H4 (cell line): ENCODE data around the gene PACSIN2. TPM values are rescaled to one million over a fixed set of nuclear protein-coding genes. Genes with fewer than 3 reads are reported as not detected.

Experiments
- DNase-seq: peaks from one replicate; pipeline ENCODE4 v3.0.0-alpha.2; 2015; ENCODE audit warnings: low spot score
- total RNA-seq: library from RNA; depleted of rRNA; stranded (reverse); fragments of >200 nt; shearing (Covaris generic); gene quantifications from 2 replicates; pipeline ENCODE4 v1.2.3, GENCODE V29; 2014

Gene PACSIN2
- total RNA-seq, 1 experiment from 2014 or later, result 52.4 TPM

DNA sequence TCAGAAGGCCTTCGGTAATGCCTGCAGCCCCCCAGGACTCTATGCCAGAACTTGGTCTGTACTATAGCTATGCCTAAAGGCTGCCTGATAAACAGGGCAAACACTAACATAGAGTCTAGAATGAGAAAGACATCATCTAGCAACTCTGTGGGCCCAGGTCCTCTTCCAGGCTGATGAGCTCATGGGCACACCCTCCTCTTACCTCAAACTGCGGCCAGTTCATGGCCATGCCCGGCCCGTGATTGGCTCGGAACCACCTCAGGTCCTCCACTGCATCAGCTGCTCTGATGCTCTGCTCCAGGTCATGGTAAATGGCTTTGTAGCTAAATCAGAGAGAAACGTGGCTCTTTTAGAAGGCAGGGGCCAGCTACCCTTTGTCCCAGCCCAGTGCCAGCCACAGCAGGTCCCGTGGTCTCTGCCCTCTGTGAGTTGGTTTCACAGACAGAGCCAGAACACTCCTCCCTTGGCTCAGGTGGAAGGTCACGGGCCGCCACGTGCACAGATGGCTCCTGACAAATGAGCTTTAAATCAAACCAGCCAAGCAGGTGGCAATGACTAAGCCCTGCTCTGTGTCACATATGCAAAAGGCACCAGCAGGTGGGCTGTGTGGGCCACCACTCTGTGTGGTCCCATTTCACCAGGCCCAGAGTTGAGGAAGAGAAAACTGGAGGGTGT is 132.8 kb downstream of the PACSIN2 start:
- no peak for DNase-seq

- DNase-seq, result no peak
Measured at GRCh38 chr22:42881298-42881697, 133.7 kb downstream of the PACSIN2 start.

GRCh38 chr22:42880815-42881214 is 134.1 kb downstream of the PACSIN2 start:
- DNase-seq, result no peak

DNA sequence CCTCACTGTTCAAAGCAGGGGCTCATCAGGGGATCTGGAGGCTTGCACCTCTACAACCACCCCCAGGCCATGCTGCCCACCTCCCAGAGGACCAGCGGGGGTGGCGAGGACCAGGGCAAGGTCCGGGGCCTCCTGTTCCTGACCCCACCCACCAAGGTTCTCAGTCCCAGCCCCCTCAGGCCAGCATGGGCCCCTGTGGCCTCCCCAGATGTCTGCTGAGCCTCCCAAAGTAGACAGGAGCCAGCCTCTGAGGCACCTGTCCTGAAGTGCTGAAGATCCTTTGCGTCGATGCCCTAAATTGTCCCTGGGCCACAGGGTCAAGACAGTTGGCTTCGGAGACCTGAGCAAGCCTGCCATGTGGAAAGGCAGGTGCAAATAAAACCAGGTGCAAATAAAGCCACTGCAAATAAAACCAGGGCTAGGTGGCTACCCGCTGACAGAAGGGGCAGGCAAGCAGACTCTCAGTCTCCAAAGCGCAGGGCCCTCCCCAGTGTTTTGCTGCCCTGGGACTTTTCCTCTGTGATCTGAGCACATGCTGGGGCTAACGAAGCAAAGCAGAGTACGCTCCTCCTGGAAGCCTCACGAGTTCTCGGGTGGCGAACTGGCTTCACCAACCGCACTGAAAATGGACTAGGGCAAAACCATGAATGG is 135.5 kb downstream of the PACSIN2 start:
- DNase-seq, result no peak

DNA sequence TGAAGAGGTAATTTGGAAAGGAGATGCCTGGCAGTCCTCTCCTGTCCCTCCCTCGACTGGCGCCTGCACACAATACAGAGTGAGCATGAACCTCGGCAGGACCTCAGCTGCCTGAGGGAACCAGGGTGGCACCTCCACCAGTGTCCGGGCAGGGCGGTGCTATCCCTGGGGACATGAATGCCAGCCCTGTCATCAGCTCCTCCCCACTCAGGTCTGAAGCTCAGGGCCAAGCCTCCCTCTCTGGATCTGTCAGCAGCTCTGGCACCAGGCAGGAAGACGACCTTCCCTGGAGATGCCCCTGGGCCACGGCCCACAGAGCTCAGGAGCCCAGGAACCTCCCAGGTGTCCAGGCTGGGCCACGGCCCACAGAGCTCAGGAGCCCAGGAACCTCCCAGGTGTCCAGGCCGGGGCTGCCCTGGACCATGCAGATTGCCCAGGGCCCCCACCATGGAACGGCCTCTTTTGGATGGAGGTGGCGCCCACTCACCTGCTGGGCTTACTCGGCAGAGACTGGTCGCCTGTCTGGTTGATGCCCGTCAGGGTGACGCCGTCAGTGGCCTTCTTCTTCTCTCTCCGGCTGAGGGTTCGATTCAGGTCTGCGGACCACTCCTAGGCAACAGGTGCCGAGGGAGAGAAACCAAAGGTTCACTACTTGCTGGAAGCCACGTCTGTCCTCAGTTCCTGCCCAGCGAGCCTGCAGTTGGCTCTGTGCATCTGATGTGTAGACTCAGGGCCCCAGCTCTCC is 136.2 kb downstream of the PACSIN2 start:
- DNase-seq, result no peak

DNA sequence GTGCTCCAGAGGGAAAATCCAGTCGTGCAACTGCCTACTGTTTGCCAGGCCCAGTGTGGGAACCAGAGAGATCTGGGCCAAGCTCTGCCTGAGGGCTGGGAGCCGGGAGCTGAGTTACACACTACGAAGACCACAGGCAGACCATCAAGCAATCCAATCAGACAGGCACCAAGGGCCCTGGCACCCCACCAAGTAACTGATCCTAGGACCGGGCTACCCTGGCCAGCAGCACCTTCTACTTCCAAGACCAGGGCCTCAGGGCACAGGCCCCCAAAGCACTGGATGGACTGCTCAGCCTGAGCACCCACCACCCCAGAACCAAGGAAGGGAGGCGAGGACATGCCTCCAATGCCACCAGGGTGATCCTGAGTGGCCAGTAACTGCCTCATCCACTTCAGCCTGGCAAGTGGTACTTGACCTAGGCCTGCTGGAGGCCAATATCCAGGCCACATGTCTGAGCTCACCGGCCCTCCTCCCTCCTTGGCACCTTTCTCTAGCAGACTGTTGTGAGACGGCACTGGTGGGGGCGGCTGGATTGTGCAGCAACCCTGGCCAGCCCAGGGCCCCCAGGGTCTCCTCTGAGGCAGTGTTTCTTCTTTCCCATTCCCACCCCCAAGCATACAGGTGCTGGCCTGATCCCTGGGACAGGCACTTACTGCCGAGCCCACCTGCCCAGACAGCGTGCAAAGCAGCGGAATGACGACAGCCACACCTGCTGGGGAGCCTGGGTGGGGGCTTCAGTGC is 137.2 kb downstream of the PACSIN2 start:
- no peak for DNase-seq

- DNase-seq, result no peak
Measured at GRCh38 chr22:42877158-42877557, 137.8 kb downstream of the PACSIN2 start.

DNA sequence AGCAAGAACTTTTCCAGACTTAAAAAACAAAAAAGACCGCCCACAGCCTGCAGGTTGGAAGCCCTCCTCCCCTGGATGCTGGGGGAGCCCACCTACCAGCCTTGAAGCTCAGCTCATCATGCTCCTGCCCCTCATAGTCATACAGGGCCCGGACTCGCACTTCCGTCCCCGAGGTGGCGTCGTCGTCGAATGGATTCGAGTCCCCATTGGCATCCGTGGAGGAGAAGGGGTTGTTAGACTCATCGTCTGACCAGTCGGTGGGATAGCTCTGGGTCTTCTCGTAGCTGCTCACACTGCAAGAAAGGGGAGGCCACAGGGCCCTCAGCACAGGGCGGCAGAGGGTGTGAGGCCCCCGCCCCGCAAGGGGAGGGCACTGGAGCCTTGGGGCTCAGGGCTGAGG is 138.9 kb downstream of the PACSIN2 start:
- no peak for DNase-seq

DNA sequence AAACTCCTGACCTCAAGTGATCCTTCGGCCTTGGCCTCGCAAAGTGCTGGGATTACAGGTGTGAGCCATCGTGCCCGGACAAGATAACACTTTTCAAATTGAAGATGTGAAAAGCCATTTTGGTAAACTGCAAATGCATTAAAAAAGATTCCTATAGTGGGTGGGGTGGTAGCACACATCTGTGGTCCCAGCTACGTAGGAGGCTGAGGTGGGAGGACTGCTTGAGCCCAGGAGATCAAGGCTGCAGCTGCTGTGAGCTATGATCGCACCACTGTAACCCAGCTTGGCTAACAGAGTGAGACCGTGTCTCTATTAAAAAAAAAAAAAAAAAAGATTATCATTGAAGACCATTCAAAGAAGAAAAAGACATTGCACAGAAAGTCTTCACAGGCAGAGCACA is 140.9 kb downstream of the PACSIN2 start:
- no peak for DNase-seq

- no peak for DNase-seq
Measured at GRCh38 chr22:42873356-42873755, 141.6 kb downstream of the PACSIN2 start.

GRCh38 chr22:42872821-42873220 is 142.1 kb downstream of the PACSIN2 start:
- DNase-seq, result no peak

DNA sequence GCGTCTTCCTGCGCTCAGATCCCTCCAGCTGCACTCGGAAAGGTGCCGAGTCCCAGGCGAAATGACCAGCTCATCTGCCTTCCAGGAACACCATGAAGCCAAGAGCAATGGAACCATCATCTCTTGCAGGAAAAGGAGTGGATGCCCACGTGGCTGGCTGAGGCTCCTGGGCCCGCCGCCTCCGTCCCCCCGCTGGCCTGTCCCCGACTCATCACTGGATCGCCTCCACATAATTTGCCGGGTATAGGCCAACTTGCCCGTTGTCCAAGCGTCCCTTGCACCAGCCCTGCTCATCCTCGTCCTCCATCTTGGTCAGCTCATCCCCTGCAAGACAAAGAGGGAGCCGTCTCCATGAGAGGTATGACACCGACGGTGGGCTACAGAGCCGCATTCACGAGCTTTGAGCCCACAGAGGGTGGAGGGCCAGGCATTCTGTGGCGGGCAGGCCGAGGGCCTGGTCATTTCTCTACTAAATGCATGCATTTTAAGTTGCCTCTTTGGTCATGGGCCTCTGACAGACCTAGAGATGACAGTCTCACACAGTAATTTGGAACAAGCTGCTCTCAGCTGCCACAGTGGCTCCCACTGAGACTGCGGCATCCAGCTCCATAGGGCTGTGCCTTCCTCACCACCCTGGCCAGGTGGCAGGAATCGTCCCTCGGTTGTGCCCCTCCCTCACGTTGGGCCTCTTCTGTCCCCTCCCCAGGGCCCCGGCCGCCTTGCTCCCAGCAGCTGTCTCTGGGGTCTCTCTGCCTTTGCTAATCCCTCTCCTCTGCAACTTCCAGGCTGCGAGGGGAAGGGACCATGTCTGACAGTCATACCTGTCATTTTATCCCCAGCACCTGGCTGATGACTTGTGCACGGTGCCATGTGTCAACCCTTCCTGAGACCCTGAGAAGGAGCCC is 143.6 kb downstream of the PACSIN2 start:
- DNase-seq, result no peak

GRCh38 chr22:42869888-42870480 is 145.0 kb downstream of the PACSIN2 start:
- no peak for DNase-seq

GRCh38 chr22:42869463-42869862 is 145.5 kb downstream of the PACSIN2 start:
- DNase-seq, result no peak

GRCh38 chr22:42868751-42869251 is 146.1 kb downstream of the PACSIN2 start:
- no peak for DNase-seq

- no peak for DNase-seq
Measured at GRCh38 chr22:42866100-42866499, 148.8 kb downstream of the PACSIN2 start.

DNA sequence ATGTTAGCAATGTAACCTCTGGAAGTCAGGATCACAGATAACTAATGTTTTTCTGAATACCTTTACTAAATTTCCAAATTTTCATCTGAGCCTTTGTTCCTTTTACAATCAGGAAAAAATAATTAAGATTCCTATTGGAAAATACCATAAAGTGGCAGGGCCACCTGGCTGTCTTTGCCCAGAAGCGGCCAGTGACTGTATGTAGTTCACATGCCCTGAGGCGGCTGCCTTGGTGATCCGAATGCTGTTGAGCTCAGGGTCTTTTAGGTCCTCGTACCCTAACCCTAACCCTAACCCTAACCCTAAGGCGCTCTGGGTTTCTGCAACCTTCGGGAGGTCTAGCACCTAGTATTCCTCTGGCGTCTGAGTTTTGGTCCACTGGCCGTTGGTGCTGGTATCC is 149.4 kb downstream of the PACSIN2 start:
- DNase-seq, result no peak

DNA sequence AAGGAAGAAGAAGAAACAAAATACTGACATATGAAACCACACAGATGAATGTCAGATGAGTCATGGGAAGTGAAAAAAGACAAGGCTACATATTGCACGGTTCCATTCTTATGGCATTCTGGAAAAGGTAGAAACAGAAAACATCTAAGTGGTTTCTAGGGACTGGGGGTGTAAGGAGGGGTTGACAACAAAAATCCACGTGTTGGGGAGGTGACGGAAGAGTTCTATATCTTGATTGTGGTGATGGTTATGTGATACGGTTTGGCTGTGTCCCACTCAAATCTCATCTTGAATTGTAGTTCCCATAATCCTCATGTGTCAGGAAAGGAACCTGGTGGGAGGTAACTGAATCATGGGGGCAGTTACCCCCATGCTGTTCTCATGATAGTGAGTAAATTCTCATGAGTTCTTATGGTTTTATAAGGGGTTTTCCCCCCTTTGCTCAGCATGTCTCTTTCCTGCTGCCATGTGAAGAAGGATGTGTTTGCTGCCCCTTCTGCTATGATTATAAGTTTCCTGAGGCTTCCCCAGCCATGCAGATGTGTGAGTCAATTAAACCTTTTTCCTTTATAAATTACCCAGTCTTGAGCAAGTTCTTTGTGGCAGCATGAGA is 151.5 kb downstream of the PACSIN2 start:
- no peak for DNase-seq

- no peak for DNase-seq
Measured at GRCh38 chr22:42862045-42862734, 152.8 kb downstream of the PACSIN2 start.

- DNase-seq, result no peak
Measured at GRCh38 chr22:42860968-42861367, 154.0 kb downstream of the PACSIN2 start.
